ENCODE results near the gene DISC1. TPM values are rescaled to one million over a fixed set of nuclear protein-coding genes. Genes with fewer than 3 reads are reported as not detected.
A peak's percentile ranks its signal among the peaks of the same experiment; 100 is the strongest.
"Not testable (repeated sequence)": the region's sequence is repeated elsewhere in the genome, so short reads cannot be mapped to it uniquely, and the experiment has no call there.

Gene DISC1
- total and polyA plus RNA-seq, 8 donors, result 0.42 to 6.6 (median 1.5) TPM

DNA sequence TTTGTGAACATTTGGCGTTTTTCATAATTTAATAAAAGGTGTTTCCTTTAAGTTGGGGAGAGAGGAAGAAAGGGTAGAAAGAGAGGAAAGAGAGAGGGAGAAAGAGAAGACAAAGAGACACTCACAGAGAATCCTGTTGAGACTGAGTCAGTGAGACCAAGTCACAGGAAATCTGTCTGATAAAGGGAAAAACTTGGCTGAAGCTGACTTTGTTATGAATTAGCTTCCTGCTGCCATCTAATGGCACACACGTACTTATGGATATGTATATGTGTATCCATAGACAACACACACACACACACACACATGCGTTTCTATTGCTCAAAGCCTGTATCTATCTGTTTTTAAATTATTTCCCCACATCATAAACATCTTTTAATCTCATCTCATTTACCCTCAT, 42.5 kb upstream of the DISC1 start:
- Histone ChIP-seq H3K36me3 (no peaks in the 10 kb centered on the region), H3K4me1 (no peaks in the 10 kb centered on the region), H3K27ac (no peak overlapping the region), H3K9me3 (no peaks in the 10 kb centered on the region), H3K27me3 (no peaks in the 10 kb centered on the region), H3K4me3 (no peak overlapping the region)
- intact Hi-C loops (cut with DNase I), result no loop called here
- TF ChIP-seq, protein P1, sequence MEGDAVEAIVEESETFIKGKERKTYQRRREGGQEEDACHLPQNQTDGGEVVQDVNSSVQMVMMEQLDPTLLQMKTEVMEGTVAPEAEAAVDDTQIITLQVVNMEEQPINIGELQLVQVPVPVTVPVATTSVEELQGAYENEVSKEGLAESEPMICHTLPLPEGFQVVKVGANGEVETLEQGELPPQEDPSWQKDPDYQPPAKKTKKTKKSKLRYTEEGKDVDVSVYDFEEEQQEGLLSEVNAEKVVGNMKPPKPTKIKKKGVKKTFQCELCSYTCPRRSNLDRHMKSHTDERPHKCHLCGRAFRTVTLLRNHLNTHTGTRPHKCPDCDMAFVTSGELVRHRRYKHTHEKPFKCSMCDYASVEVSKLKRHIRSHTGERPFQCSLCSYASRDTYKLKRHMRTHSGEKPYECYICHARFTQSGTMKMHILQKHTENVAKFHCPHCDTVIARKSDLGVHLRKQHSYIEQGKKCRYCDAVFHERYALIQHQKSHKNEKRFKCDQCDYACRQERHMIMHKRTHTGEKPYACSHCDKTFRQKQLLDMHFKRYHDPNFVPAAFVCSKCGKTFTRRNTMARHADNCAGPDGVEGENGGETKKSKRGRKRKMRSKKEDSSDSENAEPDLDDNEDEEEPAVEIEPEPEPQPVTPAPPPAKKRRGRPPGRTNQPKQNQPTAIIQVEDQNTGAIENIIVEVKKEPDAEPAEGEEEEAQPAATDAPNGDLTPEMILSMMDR (IDR thresholded peaks at IDR 0.05), result no peak
- 43 to 53% methylated on average over 3 of the region's 3 CpGs for WGBS, 2 donors
- ATAC-seq (peak in 2 of 4 donors; percentile 41 to 55), DNase-seq (no peak), FAIRE-seq (no peak)

DNA sequence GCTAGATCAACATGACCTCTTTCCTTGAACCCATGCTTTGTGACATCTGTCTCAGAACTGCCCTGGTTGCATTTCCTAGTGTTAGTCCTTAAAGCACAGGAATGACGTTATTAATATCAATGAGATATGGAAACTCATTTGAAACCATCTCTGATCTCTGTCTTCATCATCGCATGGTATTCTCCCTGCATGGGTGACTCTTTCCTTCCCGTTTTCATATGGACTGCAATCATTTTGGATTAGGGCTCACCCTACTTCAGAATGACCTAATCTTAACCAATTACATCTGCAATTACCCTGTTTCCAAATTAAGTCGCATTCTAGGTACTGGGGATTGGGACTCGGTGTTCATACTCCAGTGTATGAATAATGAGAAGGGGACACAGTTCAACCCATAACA, 41.7 kb upstream of the DISC1 start:
- Histone ChIP-seq H3K4me1 (no peaks in the 10 kb centered on the region), H3K27ac (no peak overlapping the region), H3K4me3 (no peak overlapping the region), H3K27me3 (no peaks in the 10 kb centered on the region), H3K36me3 (no peaks in the 10 kb centered on the region), H3K9me3 (no peaks in the 10 kb centered on the region)
- FAIRE-seq (no peak), ATAC-seq (no peak), DNase-seq (no peak)
- 74 to 86% methylated on average over 4 to 5 of the region's 5 CpGs for WGBS, 2 donors
- intact Hi-C loops (cut with DNase I), result no loop called here
- TF ChIP-seq, protein P1 (IDR thresholded peaks at IDR 0.05), result no peak

DNA sequence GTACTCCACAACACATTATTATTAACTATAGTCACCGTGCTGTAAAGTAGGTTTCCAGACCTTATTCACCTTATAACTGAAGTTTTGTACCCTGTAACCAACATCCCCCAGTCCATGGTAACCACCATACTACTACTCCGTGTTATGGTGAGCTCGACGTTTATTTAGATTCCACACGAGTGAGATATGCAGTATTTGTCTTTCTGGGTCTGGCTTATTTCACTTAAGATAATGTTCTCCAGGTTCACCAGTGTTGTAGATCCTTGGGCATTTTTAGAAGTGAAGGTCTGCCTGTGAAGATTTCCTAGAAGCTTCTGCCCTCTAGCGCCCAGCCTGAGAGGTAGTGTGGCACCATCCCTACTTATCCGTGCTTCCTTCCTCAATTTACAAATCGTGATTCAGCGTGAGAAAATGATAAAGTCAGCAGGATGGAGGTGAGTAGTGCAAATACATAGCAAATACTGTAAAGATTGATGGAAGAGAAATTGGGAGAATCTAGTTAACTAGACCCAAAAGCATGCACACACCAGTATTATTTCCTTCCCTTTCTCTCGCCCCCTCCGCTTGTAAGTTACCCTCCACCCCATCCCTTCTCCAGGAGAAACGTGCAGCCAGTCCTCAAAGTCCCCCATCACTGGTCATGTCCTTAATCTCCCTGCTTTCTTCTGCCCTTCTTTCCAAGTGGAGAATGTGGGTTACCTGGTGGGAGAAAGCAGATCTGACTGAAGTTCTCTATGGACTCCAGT, 36.0 kb upstream of the DISC1 start:
- Histone ChIP-seq H3K4me1 (no peaks in the 10 kb centered on the region), H3K36me3 (no peaks in the 10 kb centered on the region), H3K27ac (no peak overlapping the region), H3K9me3 (no peaks in the 10 kb centered on the region), H3K4me3 (no peak overlapping the region), H3K27me3 (no peaks in the 10 kb centered on the region)
- TF ChIP-seq, protein P1 (IDR thresholded peaks at IDR 0.05), result peak; percentile 17 to 55 (median 42)
- WGBS, 2 donors, result 19 to 21% methylated on average over 12 of the region's 12 CpGs
- ATAC-seq (peak; percentile 68 to 95 (median 94)), FAIRE-seq (peak; percentile 59), DNase-seq (peak in 4 of 6 donors; percentile 6 to 54 (median 34))
- intact Hi-C loops (cut with DNase I), result loop anchor here in 2 of 3 donors (5.0 kb wide), 2 partner anchors 233 to 238 kb away; no protein-coding TSS in a partner anchor

DNA sequence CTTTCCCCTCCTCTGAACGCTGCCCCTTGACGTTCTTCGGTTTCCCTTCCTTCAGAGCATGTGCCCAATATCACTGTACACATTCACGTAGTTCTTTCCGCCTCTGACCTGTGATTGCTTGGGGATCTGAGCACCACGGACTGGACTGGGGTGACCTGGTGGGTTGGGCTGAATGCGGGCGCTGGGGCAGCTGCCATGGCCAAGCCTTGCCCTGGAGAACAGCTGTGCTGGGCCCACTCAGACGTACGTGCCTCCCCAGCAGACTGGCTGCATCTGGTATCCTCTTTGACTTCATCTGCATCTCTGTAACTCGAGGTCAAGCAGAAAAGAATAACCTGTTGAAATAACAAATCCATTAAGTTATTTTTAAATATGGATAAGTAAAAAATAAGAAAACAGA, 35.1 kb upstream of the DISC1 start:
- intact Hi-C loops (cut with DNase I), result loop anchor here in 2 of 3 donors (5.0 kb wide), 2 partner anchors 234 to 239 kb away; no protein-coding TSS in a partner anchor
- Histone ChIP-seq H3K9me3 (no peaks in the 10 kb centered on the region), H3K27ac (no peak overlapping the region), H3K36me3 (no peaks in the 10 kb centered on the region), H3K27me3 (no peaks in the 10 kb centered on the region), H3K4me1 (no peaks in the 10 kb centered on the region), H3K4me3 (no peak overlapping the region)
- WGBS, 2 donors, result 77 to 78% methylated on average over 11 of the region's 11 CpGs
- TF ChIP-seq, protein P1 (IDR thresholded peaks at IDR 0.05), result no peak
- ATAC-seq, result no peak
- no peak for FAIRE-seq
- DNase-seq, result no peak

DNA sequence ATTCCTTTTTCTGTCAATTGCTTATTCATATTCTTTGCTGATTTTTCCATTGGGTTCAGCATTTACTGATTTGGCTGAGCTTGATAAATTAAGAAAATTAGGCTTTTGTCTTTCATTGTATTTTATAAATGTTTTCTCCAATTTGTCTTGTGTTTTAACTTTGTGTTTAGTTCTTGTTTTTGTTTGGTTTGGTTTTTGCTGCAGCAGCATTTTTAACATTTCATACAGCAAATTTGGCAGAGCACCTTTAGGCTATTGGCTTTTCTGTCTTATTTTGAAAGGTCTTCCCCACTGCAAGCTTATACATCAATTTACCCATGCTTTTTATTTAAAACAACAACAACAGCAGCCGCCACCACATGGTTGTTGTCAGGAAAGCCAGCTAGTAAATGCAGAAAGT, 33.8 kb upstream of the DISC1 start:
- Histone ChIP-seq H3K4me3 (no peak overlapping the region), H3K27me3 (no peaks in the 10 kb centered on the region), H3K36me3 (no peaks in the 10 kb centered on the region), H3K27ac (no peak overlapping the region), H3K9me3 (no peaks in the 10 kb centered on the region), H3K4me1 (no peaks in the 10 kb centered on the region)
- intact Hi-C loops (cut with DNase I), result loop anchor here in 2 of 3 donors (5.0 kb wide), 2 partner anchors 236 to 241 kb away; no protein-coding TSS in a partner anchor
- 65 to 100% methylated on average over 1 of the region's 1 CpG for WGBS, 2 donors
- ATAC-seq (no peak), DNase-seq (no peak), FAIRE-seq (no peak)
- TF ChIP-seq, protein P1 (IDR thresholded peaks at IDR 0.05), result no peak

DNA sequence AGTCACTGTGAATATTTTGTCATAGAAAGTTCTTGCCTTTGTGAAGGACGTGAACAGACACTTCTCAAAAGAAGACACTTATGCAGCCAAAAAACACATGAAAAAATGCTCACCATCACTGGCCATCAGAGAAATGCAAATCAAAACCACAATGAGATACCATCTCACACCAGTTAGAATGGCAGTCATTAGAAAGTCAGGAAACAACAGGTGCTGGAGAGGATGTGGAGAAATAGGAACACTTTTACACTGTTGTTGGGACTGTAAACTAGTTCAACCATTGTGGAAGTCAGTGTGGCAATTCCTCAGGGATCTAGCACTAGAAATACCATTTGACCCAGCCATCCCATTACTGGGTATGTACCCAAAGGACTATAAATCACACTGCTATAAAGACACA, 33.3 kb upstream of the DISC1 start:
- not testable (repeated sequence) for H3K27ac ChIP-seq, H3K36me3 ChIP-seq, FAIRE-seq, H3K4me1 ChIP-seq, ATAC-seq, H3K27me3 ChIP-seq, H3K4me3 ChIP-seq, H3K9me3 ChIP-seq, DNase-seq
- WGBS, 2 donors, result 85 to 100% methylated on average over 1 of the region's 1 CpG
- intact Hi-C loops (cut with DNase I), result loop anchor here in 2 of 3 donors (5.0 kb wide), 2 partner anchors 236 to 241 kb away; no protein-coding TSS in a partner anchor
